Measurements from ENCODE around the gene MYMX. TPM values are rescaled to one million over a fixed set of nuclear protein-coding genes. Genes with fewer than 3 reads are reported as not detected.
"Not testable (repeated sequence)": the region's sequence is repeated elsewhere in the genome, so short reads cannot be mapped to it uniquely, and the experiment has no call there.

The MYMX gene
- total RNA-seq, 1 experiment from 2014 or later, result 1.8 TPM

GRCh38 chr6:44180406-44180805, 36.3 kb upstream of the MYMX start:
- Histone ChIP-seq H3K9me3 (ENCODE audit: control insufficient read depth, insufficient read depth, low read depth, low read length) (no peaks in the 10 kb centered on the region), H3K27me3 (ENCODE audit: control insufficient read depth, insufficient read depth, low read length) (no peaks in the 10 kb centered on the region), H3K4me3 (ENCODE audit: low read depth in 2 of 2, low read length in 2 of 2) (no peak overlapping the region), H3K27ac (ENCODE audit: low read length) (peak overlapping the region; percentile 90), H3K4me1 (ENCODE audit: control insufficient read depth, insufficient read depth, low read length) (peaks cover 44% of the 10 kb centered on the region), H3K36me3 (ENCODE audit: control insufficient read depth, insufficient read depth, low read length) (no peaks in the 10 kb centered on the region)
- intact Hi-C loops (cut with micrococcal nuclease; ENCODE audit: unreplicated experiment), result no loop called here
- BruUV-seq (replicated peaks), result no TSS peak
- ChIA-PET CTCF (interaction anchor here (0.6 to 0.7 kb wide), 2 partner anchors 55 to 125 kb away, joined by 3 to 5 read pairs; no protein-coding TSS in a partner anchor), POLR2A (interaction anchor here (0.6 kb wide), 3 partner anchors 9 to 47 kb away, joined by 3 to 5 read pairs (median 3); no protein-coding TSS in a partner anchor)
- TF ChIP-seq TCF7L2 (IDR thresholded peaks at IDR 0.05; ENCODE audit: low read depth, low read length) (no peak), CTCF (IDR thresholded peaks at IDR 0.05) (no peak), SIN3A (IDR thresholded peaks at IDR 0.05; ENCODE audit: borderline replicate concordance, insufficient read depth, low read depth, low read length) (no peak), REST (IDR thresholded peaks at IDR 0.05; ENCODE audit: insufficient read depth in 1 of 2, low read depth in 2 of 2, low read length in 1 of 2) (no peak), POLR2AphosphoS5 (IDR thresholded peaks at IDR 0.05; ENCODE audit: low read depth, low read length) (no peak)
- DNase-seq (ENCODE audit: low read depth, low spot score) (no peak), ATAC-seq (no peak)
- in situ Hi-C loops (cut with HindIII; ENCODE audit: low pct_unique_long_range_greater_than_20kb, low sequenced_read_pairs), result no loop called here

GRCh38 chr6:44180886-44181285, 35.8 kb upstream of the MYMX start:
- Histone ChIP-seq H3K27ac (ENCODE audit: low read length) (peak overlapping the region; percentile 64), H3K4me3 (ENCODE audit: low read depth in 2 of 2, low read length in 2 of 2) (no peak overlapping the region), H3K36me3 (ENCODE audit: control insufficient read depth, insufficient read depth, low read length) (no peaks in the 10 kb centered on the region), H3K27me3 (ENCODE audit: control insufficient read depth, insufficient read depth, low read length) (no peaks in the 10 kb centered on the region), H3K9me3 (ENCODE audit: control insufficient read depth, insufficient read depth, low read depth, low read length) (no peaks in the 10 kb centered on the region), H3K4me1 (ENCODE audit: control insufficient read depth, insufficient read depth, low read length) (peaks cover 42% of the 10 kb centered on the region)
- in situ Hi-C loops (cut with HindIII; ENCODE audit: low pct_unique_long_range_greater_than_20kb, low sequenced_read_pairs) (no loop called here), intact Hi-C loops (cut with micrococcal nuclease; ENCODE audit: unreplicated experiment) (no loop called here)
- CTCF ChIA-PET, result interaction anchor here (0.6 to 0.7 kb wide), 2 partner anchors 54 to 124 kb away, joined by 3 to 5 read pairs; no protein-coding TSS in a partner anchor
- no peak for TF ChIP-seq SIN3A (IDR thresholded peaks at IDR 0.05; ENCODE audit: borderline replicate concordance, insufficient read depth, low read depth, low read length)
- TF ChIP-seq REST (IDR thresholded peaks at IDR 0.05; ENCODE audit: insufficient read depth in 1 of 2, low read depth in 2 of 2, low read length in 1 of 2), result no peak
- no peak for TF ChIP-seq TCF7L2 (IDR thresholded peaks at IDR 0.05; ENCODE audit: low read depth, low read length)
- no peak for TF ChIP-seq CTCF (IDR thresholded peaks at IDR 0.05)
- TF ChIP-seq POLR2AphosphoS5 (IDR thresholded peaks at IDR 0.05; ENCODE audit: low read depth, low read length), result no peak
- no TSS peak for BruUV-seq (replicated peaks)
- DNase-seq (ENCODE audit: low read depth, low spot score) (no peak), ATAC-seq (no peak)
- POLR2A ChIA-PET, result interaction anchor here (0.6 kb wide), 3 partner anchors 22 to 46 kb away, joined by 3 to 5 read pairs (median 5); no protein-coding TSS in a partner anchor

- BruUV-seq (replicated peaks); H3K4me3 ChIP-seq (ENCODE audit: low read depth in 2 of 2, low read length in 2 of 2); POLR2A ChIA-PET; ATAC-seq; H3K27ac ChIP-seq (ENCODE audit: low read length); in situ Hi-C loops (cut with HindIII; ENCODE audit: low pct_unique_long_range_greater_than_20kb, low sequenced_read_pairs); CTCF ChIA-PET; H3K27me3 ChIP-seq (ENCODE audit: control insufficient read depth, insufficient read depth, low read length); H3K36me3 ChIP-seq (ENCODE audit: control insufficient read depth, insufficient read depth, low read length); intact Hi-C loops (cut with micrococcal nuclease; ENCODE audit: unreplicated experiment); H3K9me3 ChIP-seq (ENCODE audit: control insufficient read depth, insufficient read depth, low read depth, low read length); DNase-seq (ENCODE audit: low read depth, low spot score): not testable (repeated sequence)
- peaks cover 33% of the 10 kb centered on the region for H3K4me1 ChIP-seq (ENCODE audit: control insufficient read depth, insufficient read depth, low read length)
Measured at GRCh38 chr6:44181784-44182183, 34.9 kb upstream of the MYMX start.
